Endometrium (tissue), 2 donors: Measurements from ENCODE around the gene CDIPT.
"Not testable (repeated sequence)": the region's sequence is repeated elsewhere in the genome, so short reads cannot be mapped to it uniquely, and the experiment has no call there.

Experiments used
- FAIRE-seq: peaks from 2 replicates; lab custom pipeline; 2012; peaks lifted over from hg19 to GRCh38; lab: Jason Lieb, UNC
- donor health status: control.
- donor health status: control.

Gene CDIPT

DNA sequence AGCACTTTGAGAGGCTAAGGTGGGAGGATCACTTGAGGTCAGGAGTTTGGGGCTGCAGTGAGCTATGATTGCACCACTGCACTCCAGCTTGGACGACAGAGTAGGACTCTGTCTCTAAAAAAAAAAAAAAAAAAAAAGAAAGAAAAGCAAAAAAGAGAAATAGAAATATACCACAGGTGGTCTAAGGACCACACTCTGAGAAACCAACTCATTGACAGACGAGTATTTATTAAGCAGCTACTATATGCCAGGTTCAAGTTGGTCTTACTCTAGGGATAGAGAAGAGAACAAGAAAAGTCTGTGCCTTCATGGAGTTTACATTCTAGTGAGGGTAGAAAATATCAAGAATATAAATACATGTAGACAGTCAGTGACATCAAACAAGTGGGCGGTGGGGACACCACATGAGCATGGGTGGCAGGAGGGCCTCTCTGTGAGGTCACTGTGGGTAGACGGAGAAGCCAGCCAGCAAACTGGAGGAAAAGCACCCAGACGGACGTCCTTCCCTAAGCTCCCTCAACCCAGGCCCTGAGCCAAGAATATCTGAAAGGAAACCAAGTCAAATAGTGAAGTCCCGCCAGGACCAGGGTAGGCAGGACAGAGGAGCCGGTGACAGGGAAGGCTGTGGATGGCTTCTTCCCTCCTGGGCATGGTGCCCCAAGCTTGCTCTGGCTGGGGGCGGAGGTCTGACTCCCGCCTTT lies 4.7 kb downstream of the CDIPT start:
- no peak for FAIRE-seq

DNA sequence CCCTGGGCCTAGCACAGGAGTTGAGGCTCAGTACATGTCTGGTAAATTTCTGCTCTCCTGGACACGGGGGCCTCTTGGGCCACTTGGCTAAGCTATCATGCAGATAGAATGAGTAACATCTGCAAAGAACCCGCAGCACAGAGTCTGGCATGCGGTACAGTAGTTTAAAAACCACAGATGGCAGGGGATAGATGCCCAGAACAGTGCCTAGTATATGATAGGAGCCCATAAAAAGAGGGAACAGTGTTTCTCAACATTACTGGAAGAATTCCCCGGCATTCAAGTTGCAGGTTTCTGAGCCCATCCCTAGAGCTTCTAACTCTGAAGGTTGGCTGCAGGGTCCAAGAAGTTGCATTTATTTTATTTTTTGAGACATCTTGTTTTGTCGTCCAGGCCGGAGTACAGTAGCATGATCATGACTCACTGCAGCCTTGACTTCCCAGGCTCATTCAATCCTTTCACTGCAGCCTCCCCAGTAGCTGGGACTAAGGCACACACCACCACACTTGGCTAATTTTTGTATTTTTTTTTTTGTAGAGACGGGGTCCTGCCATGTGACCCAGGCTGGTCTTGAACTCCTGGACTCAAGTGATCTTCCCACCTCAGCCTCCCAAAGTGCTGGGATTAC lies 5.8 kb downstream of the CDIPT start:
- no peak for FAIRE-seq

DNA sequence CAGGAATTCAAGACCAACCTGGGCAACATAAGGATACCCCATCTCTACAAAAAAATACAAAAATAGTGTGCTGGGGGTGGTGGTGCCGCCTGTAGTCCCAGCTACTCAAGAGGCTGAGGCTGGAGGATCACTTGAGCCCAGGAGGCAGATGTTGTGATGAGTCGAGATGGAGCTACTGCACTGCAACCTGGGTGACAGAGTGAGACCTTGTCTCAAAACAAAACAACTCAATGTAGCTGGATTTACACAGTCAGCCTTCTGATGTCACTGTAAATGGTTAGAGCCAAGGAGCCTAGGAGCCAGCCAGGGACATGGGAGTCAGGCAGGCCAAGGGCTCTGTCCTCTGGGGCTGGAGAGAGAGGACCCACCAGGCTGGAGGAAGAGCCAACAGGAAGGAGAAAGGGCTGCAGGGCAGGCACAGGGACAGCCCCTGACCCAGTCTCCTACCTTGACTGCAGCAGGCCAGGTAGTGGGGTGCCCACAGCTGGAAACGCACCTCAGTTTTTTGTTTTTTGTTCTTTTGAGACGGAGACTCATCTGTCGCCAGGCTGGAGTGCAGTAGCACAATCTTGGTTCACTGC lies 8.4 kb downstream of the CDIPT start:
- no peak for FAIRE-seq

DNA sequence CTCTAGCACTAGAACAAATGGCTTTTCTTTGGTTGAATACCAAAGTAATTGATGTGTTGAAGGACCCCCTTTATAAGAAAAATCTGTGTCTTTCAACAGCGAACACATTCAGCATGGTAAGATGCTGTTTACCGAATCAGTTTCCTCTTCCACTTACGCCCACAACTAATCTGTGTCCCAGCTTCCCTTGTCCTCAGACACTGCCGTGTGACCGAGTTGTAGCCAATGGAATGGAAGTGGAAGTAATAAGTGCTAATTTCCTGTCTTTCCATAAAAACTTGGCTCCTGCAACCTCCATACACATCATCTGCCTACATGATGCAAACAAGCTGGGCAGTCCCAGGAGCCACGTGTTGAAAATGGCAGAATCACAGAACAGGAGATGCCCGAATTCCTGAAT lies 10.4 kb downstream of the CDIPT start:
- no peak for FAIRE-seq

DNA sequence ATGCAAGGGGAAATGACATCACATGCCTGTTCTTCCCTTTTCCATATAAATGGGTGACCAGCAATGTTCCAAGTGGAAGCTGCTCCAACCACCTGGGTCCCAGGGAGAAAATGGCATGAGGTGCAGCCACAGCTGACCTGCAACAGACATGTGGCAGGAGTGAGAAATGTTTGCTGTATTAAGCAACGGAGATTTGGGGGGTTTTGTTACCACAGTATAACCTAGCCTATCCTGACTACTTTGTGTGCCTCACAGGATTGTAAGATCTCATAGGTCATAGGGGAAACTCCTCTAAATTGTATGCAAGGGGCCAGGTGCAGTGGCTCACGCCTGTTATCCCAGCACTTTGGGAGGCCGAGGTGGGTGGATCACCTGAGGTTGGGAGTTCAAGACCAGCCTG lies 12.0 kb downstream of the CDIPT start:
- FAIRE-seq: no peak

DNA sequence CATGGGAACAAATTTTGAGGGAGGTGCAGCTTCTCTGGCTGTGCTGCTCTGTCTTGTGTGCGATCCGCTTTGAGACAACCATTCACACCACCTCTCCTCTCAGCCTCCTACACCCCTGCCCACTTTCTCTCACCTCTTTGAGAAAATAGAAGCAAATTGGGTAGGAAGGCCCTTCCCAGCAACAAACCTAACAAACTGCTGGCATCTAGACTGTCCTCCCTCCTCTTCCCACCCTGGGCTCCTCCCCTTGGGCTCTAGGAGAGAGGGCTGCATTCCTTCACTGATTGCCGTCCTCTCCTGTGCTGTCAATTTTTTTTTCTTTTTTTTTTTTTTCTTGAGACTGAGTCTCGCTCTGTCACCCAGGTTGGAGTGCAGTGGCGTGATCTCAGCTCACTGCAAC lies 13.5 kb downstream of the CDIPT start:
- FAIRE-seq: no peak

DNA sequence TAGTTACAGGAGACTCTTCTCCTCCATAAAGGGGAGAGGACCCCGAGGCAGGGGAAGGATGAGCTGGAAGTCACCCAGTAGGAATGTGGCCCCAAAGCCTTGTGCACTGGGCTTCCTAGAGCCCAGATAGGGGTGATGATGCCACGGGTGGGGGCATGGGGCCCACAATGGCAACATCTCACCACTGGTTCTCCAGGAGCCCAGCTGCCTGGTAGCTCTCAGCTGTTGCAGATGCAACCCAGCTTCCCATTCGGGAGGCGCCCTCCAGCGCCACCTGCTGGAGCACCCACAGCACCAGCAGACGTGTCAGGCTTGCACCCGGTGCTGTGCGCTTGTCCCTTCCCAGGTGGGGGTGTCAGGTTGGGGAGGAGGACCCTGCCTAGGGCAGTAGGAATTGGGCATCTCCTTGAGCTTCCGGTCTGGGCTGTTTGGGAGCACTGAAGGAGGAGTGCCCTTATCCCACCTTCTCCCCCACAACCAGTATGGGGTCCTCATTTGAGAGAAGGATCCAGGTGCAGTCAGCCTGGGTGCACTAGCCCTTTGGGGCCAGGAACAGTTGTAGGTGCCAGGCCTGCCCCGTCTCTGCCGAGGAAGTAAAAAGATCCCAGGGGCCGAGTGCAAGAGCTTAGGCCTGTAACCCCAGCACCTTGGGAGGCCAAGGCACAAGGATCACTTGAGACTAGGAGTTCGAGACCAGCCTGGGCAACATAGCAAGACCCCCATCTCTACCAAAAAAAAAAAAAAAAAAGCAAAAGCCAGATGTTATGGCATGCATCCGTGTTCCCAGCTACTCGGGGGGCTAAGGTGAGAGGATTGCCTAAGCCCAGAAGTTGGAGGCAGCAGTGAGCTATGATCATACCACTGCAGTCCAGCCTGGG lies 14.4 kb downstream of the CDIPT start:
- FAIRE-seq: no peak

DNA sequence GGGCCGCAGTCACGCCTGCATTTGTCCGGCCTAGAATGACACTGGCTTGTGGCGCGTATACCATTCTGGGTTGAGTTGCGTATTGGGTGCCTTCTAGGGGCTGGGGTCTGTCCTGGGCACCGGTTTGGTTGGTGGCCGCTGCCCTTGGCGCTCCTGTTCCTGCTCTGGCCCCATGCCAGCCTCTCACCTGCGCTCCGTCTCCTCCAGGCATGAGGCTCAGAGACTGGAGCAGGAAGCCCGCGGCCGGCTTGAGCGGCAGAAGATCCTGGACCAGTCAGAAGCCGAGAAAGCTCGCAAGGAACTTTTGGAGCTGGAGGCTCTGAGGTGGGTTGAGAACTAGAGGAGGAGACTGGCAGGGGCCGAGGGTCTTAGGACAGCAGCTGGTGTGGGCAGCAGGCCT lies 17.4 kb downstream of the CDIPT start:
- FAIRE-seq: no peak

DNA sequence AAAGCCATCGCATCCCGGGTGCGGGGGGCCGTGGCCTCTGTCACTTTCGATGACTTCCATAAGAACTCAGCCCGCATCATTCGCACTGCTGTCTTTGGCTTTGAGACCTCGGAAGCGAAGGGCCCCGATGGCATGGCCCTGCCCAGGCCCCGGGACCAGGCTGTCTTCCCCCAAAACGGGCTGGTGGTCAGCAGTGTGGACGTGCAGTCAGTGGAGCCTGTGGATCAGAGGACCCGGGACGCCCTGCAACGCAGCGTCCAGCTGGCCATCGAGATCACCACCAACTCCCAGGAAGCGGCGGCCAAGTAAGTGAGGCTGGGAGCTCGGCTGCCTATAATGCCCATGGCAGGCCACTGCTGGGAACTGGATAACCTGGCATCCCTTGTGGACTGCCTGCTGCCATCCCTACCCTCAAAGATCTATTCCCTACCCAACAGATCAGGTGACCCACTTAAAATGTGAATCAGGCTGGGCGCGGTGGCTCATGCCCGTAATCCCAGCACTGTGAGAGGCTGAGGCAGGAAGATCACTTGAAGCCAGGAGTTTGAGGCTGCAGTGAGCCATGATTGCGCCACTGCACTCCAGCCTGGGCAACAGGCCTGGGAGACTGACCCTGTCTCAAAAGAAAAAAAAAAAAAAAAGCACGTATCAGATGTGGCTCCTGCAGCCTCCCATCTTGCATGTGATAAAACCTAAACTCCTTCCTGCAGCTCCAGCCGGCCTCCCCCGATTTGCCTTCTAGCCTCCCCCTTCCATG lies 18.3 kb downstream of the CDIPT start:
- FAIRE-seq: no peak

DNA sequence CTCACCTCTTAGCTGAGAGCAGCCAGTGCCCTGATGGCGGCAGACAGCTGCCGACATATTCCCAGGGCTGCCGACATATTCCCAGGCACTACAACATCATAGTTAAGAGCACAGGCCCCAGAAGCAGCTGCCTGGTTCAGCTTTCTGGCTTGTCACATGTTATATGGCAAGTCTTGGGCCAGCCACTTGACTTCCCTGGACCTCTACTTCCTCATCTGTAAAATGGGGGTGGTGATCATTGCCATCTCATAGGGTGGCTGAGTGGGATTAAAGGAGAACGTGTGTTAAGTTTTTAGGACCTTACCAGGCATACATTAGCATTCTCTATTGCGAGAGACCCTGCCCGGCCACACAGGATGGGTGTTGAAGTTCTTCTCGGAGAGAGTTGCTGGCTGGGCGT lies 19.1 kb downstream of the CDIPT start:
- no peak for FAIRE-seq

DNA sequence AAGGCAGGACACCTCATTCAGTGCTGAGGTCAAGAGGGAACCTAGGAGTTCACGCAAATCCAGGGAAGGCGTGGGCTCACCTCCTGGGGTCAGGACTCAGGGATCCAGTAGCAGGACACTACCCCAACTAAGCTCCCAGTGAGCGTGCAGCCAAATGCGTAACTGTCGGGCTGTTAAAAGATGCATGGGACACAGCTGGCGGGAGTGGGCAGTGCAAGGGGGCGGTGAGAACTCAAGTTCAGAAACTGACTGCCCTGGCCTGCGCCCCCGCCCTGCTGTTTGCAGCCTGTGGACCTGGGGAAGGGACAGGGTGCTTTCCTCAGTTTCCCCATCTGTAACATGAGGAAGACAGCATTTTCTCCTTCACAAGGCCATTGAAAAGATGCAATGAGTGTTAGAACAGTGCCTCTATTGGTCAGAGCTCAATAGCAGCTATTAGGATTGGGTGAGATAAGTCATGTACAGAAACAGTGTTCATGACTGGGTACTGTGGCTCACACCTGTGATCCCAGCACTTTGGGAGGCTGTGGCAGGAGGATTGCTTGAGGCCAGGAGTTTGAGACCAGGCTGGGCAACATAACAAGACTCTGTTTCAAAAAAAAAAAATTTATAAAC lies 20.2 kb downstream of the CDIPT start:
- FAIRE-seq: no peak

DNA sequence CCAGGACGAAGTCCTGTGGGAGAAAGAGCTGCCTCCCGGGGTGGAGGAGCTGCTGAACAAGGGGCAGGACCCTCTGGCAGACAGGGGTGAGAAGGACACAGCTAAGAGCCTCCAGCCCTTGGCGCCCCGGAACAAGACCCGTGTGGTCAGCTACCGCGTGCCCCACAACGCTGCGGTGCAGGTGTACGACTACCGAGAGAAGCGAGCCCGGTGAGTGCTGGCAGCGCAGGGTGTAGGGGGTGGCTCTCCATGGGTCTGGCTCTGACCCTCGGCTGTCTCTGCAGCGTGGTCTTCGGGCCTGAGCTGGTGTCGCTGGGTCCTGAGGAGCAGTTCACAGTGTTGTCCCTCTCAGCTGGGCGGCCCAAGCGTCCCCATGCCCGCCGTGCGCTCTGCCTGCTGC lies 21.4 kb downstream of the CDIPT start:
- no peak for FAIRE-seq

DNA sequence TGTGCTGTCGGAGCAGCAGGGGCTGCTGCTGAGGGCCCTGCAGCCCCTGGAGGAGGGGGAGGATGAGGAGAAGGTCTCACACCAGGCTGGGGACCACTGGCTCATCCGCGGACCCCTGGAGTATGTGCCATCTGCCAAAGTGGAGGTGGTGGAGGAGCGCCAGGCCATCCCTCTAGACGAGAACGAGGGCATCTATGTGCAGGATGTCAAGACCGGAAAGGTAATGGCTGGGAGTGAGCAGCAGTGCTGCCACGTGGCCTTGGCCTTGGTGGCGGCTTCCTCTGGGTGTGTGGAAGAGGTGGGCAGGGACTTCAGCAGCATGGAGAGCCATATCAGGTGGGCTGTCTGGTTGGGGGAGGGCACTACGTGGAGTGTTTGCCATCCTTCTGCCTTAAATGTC lies 22.8 kb downstream of the CDIPT start:
- FAIRE-seq: no peak

DNA sequence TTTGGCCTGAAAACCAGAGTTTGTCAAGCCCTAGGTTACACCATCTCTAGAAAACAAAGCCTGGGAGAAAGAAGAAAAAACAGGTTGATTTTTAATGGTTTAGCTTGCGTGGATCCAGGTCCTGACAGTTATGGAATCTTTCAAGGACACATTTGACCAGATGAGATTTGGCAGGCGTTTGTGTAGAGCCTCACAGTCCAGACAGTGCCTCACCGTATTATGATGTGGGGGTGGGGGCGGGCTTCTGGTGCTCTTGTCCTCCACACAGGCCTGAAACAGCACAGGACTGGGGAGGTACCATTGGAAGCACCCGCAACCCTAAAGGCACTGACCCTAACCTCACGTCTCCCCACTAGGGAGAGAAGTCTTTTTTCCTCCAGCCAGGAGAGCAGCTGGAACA lies 23.2 kb downstream of the CDIPT start:
- no peak for FAIRE-seq

DNA sequence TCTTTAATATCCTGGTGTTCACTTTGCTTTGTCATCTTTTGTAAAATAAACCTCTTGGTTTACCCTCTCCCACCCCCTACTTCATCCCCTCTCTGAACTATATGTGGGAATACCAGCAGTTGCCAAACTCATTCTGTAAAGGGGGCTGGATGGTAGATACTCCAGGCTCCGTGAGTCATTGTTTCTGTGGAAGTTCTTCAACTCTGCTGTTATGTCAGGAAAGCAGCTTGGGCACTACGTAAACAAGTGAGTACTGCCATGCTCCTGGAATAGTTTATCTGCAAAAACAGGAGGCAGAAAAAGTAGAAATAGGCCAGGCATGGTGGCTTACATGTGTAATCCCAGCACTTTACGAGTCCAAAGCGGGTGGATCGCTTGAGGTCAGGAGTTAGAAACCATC lies 25.2 kb downstream of the CDIPT start:
- FAIRE-seq: no peak

DNA sequence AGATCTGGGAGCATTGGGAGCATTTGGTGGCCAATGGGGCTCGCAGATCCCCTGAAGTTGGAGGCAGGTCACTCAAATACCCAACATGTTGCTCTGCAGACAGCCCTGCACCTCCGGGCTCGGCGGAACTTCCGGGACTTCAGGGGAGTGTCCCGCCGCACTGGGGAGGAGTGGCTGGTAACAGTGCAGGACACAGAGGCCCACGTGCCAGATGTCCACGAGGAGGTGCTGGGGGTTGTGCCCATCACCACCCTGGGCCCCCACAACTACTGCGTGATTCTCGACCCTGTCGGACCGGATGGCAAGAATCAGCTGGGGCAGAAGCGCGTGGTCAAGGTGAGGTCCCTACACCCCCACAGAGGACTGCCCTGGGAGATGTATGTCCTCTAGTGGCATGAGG lies 26.4 kb downstream of the CDIPT start:
- FAIRE-seq: no peak

DNA sequence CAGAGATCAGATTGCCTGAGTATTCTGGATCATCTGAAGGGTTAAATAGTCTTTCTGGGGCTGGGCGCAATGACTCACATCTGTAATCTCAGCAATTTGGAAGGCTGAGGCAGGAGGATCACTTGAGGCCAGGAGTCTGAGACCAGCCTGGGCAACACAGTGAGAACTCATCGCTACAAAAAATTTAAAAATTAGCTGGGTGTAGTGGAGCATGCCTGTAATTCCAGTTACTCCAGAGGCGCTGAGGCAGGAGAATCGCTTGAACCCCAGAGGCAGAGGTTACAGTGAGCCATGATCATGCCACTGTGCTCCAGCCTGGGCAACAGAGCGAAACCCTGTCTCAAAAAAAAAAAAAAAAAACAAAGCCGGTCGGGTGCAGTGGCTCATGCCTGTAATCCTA lies 27.1 kb downstream of the CDIPT start:
- no peak for FAIRE-seq

DNA sequence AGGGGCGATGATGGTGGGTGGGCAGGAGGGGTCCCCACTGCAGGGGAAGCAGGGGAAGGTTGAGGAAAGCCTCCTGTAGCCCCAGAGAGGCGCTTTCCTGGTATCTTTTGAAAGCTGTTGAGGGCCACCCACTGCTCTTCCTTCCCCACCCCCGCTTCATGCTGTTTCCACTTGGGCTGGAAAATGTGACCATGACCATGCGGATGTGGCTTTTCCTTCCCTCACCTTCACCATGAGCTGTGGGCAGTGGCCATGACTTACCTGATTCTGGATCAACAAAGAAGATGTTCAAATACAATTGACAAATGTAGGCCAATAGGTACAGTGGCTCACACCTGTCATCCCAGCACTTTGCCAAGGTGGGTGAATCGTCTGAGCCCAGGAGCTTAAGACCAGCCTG lies 28.9 kb downstream of the CDIPT start:
- no peak for FAIRE-seq

DNA sequence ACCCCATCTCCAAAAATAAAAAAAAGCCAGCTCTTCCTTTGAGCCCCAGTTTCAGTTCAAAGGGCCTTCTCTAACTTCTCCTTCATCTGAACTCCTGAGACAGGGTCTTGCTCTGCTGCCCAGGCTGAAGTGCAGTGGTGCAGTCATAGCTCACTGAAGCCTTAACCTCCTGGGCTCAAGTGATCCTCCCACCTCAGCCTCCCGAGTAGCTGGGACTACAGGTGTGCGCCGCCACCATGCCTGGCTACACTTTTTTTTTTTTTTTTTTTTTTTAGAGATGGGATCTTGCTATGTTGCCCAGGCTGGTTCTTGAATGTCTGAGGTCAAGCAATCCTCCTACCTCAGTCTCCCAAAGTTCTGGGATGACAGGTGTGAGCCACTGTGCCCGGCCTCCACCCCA lies 29.8 kb downstream of the CDIPT start:
- not testable (repeated sequence) for FAIRE-seq

DNA sequence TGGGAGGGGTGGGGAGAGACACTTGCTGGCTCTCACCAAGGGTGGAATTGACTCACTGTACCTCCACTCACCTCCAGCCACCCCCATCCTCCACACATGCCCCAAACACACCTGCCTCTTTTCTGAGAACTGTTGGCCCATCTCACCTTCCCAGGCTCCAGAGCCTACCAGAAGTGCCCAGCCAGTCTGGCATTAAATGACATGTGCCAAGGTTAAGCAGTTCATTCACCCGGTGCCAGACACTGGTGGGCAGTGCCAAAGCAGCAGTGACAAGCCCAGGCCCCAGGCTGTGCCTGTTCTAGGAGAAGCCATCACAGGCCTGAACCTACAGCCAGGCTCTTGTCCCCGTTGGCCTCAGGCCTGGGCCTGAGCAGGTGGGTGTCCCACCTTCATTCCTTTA lies 31.5 kb downstream of the CDIPT start:
- FAIRE-seq: no peak

DNA sequence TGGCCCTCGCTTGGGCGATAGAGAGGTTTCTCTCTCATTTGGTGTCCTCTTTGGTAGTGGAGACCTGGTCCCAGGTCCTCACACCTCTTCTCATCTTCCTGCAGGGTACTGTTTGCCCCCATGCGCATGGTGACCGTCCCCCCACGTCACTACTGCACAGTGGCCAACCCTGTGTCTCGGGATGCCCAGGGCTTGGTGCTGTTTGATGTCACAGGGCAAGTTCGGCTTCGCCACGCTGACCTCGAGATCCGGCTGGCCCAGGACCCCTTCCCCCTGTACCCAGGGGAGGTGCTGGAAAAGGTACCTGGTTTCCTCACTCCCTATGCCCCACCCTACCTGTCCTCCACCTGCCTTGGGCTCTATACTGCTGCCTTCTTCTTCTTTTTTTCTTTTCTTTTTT lies 32.3 kb downstream of the CDIPT start:
- FAIRE-seq: no peak

DNA sequence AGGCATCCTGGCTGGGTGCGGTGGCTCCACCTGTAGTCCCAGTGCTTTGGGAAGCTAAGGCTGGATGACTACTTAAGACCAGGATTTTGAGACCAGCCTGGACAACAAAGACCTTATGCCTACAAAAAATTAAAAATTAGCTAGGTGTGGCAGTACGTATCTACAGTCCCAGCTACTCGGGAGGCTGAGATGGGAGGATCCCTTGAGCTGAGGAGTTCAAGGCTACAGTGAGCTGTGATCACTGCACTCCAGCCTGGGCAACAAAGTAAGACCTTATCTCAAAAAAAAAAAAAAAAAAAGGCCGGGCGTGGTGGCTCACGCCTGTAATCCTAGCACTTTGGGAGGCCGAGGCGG lies 36.7 kb downstream of the CDIPT start:
- no peak for FAIRE-seq
